ENCODE measurements around the gene UBE2G1.

- TF ChIP-seq POLR2A (IDR thresholded peaks at IDR 0.05) (no peak), POLR2AphosphoS5 (IDR thresholded peaks at IDR 0.05) (no peak)
- TF ChIP-seq, protein P1, sequence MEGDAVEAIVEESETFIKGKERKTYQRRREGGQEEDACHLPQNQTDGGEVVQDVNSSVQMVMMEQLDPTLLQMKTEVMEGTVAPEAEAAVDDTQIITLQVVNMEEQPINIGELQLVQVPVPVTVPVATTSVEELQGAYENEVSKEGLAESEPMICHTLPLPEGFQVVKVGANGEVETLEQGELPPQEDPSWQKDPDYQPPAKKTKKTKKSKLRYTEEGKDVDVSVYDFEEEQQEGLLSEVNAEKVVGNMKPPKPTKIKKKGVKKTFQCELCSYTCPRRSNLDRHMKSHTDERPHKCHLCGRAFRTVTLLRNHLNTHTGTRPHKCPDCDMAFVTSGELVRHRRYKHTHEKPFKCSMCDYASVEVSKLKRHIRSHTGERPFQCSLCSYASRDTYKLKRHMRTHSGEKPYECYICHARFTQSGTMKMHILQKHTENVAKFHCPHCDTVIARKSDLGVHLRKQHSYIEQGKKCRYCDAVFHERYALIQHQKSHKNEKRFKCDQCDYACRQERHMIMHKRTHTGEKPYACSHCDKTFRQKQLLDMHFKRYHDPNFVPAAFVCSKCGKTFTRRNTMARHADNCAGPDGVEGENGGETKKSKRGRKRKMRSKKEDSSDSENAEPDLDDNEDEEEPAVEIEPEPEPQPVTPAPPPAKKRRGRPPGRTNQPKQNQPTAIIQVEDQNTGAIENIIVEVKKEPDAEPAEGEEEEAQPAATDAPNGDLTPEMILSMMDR (IDR thresholded peaks at IDR 0.05) = no peak
Observed at GRCh38 chr17:4247971-4248388, 118.5 kb downstream of the UBE2G1 start.
